Measurements from ENCODE around the gene ERC1.
"Not testable (repeated sequence)": the region's sequence is repeated elsewhere in the genome, so short reads cannot be mapped to it uniquely, and the experiment has no call there.

Gene ERC1

DNA sequence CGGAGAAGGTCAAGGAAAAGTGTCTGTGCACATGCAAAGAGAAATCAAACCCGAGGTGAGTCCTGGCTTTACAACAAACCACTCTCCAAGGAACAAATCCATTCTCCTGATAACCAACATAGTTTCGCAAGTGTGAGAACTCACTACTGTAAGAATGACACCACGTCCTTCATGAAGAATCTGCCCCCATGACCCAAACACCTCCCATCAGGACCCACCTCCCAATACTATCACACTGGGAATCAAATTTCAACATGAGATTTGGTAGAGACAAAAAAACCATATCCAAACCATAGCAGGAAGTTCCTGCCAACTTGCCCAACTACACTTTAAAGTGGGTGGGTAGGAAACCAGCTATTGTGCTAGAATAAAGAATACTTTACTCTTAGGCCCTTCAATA lies 2.4 kb upstream of the ERC1 start:
- DNase-seq: no peak

DNA sequence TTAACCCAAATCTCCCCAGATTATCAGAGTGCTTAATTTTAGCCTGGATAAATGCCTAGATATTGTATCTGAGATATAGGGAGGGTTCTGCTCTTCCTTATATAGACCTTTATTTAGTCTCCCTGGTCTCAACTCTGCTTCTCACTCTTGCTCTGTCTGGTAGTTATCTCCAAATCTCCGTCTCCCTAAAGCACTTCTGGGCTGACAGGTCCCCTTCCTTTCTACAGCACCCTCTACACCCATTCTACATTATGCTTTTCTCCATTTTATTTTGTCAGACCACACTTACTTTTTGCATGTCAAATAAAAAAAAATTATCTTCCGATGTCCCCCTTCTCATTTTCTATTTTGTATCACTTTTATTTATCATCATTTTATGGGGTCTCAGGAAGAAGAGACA lies 2.0 kb upstream of the ERC1 start:
- no peak for DNase-seq

DNA sequence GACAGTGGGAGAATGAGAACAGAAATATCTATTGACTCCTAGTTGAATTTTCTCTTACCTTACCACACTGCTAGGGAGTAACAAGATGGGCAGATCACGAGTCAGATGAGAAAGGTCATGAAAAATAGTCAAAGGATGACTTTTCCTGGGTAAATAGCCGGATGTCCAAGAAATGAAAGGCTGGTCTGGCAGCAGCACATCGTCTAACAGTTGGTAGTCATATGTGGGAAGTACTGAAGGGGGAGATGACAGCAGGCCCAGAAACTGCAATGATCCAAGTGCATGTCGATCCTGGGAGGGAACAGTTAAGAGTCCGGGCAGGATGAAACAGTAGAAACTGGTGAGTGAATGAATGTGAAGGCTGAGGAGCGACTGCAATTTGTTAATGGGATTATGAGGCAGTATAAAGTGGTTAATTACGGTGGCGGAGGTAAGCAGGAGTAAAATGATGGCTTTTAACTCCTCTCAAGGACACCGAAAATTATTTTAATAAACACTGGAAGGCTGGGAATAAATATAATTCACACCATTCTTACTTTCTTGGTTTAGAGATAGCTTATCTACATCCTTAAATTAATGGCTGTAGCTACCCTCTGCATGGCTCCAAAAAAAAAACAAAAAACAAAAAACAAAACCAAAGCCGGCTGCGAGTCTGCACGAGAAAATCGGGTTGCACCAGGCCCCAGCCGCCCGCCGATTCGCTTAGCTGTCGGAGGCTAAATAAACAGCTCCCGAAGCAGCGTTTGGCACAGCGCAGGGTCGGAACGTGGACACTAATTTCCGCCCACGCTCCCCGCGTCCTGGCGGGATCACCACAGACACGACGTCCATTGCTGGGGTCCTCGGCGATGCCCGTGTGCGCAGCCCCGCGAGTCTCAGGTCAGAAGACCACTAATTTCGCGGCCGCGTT lies 1.0 kb upstream of the ERC1 start:
- peak; percentile 75 for DNase-seq

DNA sequence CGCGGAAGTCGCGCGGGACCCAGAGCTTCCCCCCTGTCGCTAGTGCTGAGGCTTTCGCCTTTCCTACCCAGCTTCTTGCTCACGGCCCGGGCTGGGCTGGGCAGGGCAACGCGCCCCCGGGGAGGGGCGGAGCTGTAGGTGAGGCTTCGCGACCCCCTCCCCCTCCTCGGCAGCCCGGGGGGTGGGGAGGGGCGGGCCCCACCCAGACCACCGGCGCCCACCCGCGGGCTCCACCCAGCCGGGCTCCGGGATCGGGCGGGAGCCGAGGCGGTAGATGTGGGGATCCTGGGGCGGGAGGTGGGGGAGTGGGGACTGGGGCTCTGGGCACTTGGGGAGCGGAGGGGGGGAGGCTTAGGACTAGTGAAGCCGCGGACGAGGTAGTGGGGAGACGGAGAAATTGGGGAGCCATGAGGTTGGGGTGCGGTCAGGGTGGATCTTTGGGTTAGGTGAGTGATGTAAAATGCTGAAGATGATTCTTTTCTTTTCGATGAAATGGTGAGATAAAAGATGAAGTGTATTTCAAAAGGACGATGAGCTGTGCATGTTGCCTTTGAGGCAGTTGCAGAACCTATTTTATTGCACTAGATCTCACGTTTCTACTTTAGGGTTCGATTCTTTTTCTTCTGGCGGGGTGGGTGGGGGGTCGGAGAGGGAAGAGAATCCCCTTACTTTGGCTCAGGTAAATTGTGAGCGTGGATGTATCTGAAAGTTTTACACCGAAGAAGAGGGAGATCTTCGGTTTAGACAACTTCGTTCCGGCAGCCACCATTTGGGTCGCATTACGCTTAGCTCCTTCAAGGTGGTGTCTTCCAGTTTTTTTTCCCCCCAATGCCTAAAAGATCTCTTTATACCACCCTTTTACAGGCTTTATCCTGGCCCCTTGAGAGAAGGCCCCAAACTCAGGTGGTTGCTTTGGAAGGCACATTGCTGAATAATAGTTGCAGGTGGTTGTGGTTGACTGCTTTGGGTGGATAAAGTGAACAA lies 619 bp downstream of the ERC1 start:
- DNase-seq: no peak

DNA sequence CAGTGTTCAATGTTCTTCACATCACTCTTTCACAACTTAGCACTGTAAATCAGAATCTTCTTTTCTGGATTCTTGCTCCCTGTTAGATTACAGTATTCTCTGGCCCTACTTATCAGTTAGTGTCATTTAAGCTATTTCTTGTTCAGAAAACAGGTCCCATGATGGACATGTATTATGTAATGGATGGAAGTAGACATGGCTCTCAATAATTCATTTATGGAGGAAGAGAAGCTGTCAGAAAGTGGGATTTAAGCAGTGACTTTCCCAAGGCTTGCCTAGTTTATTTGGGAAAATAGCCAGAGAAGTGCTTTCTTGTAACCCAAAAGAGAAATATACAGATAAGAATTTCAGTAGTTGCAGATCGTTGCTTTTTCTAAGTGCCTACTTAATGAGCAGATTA lies 1.6 kb downstream of the ERC1 start:
- no peak for DNase-seq

DNA sequence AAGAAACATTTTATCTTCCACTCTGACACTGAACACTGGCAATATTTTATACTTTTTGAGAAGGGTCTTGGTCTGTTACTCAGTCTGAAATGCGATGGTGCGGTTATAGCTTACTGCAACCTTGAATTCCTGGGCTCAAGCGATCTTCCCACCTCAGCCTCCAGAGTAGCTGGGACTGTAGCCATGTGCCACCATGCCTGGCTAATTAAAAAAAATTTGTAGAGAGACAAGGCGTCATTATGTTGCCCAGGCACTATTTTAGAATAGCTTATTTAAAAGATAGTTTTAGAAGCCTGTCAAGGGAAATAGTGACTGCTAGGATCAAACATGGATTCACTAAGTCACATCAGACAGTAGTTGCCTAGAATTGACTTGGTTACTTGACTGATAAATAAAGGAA lies 5.9 kb downstream of the ERC1 start:
- DNase-seq: no peak

DNA sequence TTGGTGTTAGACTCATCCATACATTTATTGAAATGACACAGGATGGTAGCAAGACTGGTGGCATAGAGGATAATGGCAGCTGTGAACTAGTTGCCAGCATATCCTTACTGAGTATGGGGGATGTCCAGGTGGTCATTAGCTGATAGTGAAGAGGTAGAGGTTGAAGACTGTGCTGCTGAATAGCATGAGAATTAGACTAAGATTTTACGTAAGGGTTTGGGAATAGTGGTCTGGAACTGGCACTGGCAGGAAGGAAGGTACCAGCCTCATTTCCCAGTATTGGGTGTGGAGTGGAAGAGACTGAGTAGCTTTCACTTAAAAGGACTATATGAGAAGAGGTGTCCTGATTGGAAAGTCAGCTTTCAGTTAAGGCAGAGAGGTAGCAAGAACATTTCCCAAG lies 6.5 kb downstream of the ERC1 start:
- DNase-seq: no peak

DNA sequence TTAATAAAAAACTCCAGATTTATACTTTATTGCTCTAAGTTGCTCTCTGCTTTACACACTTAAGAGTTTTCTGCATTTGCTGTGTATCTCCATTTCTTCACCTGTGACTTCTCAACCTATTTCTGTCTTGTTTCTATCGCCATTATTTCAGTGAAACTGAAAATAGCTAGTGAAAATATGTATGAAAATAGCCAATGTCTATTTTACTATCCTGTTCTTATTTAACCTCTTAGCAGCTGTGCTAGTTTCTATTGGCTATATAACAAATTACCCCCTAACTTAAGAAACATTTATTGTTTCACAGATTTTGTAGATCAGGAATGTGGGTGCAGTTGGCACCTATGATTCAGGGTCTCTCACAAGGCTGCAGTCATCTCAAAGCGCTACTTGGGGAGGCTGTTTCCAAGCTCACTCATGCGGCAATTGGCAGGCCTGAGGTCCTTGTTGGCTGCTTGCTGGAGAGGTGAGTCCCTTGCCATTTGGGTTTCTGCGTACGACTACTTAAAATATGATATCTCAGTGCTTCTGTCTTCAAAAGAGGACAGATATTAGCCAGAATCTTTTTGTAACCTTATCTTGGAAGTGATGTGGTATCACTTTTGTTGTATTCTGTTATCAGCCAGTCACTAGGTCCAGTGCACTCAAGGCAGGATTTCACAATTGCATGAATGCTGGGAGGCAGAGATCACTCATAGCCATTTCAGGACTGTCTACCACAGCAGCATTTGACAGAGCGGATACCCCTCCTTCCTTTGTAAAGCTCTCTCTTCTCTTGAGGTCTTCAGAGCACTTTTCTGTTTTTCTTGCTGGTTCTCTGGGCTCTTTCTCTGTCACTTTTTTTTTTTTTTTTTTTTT lies 7.2 kb downstream of the ERC1 start:
- DNase-seq: no peak

DNA sequence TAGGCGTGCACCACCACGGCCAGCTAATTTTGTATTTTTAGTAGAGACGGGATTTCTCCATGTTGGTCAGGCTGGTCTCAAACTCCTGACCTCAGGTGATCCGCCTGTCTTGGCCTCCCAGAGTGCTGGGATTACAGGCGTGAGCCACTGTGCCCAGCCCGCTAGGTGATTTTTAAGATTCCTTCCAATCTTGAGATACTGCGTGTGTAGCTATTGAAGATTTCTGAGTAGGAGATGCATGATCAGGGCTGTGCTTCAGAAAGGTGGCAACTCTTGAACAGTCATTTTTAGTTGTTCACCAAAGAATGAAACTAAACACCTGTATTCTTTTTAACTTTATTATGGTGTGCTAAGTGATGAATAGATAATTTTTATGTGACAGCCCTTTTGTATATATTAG lies 8.7 kb downstream of the ERC1 start:
- DNase-seq: not testable (repeated sequence)

DNA sequence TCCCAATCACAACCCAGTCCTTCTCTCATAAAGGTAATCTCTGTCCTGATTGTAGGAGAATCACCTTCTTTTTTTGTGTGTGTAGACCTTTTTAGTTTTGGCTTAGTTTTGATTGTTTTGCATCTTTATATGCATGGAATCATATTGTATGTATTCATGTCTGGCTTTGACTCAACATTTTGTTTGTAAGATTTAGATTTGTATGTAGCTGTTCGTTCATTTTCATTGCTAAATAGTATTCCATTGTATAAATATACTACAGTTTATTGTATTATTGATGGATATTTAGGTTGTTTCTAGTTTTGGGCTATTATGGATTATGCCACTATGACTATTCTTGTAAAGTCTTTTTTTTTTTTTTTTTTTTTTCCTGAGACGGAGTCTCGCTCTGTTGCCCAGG lies 10.5 kb downstream of the ERC1 start:
- DNase-seq: no peak

DNA sequence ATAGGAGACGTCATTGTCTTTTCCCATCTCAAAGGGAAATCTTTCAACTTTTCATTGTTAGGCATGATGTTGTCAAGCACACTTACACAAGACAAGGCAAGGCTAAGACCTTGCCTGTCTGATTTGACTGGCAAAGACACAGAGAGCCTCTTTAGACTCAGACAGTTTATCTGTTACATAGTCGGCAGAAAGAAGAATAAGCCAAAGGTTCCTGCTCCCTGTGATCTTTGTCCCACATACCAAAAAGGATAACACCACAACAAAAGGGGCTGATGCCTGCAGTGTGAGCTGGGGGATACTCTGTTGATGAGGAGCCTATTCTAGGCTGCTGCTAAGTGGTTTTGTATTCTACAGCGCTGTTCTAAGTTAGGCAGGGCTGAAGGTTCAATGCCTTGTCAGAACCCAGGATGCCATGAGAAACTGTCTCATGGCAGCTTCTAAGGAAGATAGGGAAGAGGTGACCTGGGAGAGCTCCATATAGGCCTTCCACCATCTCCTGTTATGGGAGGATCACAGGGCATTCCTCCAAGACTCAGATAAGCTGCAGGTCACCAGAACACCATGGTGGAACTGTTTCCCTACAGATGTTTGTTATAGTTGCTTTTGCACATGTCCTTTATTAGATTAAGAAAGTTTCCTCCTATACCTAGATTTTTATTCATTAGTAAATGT lies 12.7 kb downstream of the ERC1 start:
- no peak for DNase-seq

DNA sequence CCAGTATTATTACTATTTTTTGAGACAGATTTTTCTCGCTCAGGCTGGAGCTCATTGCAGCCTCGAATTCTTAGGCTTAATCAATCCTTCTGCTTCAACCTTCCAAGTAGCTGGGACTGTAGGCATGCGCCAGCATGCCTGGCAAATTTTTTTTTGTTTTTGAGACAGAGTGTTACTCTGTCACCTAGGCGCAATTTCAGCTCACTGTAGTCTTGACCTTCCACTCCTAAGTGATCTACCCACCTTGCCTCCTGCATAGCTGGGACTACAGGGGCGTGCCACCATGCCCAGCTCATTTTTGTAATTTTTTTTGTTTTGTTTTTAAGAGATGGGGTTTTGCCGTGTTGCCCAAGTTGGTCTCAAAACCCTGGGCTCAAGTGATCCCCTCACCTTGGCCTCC lies 15.2 kb downstream of the ERC1 start:
- DNase-seq: no peak

DNA sequence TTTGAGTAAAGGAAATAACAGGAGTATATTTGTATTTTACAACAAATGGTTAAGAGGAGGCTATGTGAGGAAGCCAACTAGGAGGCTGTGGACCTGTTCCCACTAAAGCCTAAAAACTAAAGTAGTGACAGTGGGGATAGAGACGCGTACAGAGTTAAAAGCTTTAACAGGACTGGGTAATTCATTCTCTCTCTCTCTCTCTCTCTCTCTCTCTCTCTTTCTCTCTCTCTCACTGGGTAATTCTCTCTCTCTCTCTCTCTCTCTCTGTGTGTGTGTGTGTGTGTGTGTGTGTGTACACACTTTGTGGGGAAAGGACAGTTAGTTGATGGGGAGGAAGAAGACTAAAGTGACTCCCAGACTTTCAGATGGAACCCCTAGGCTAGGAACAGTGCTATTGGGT lies 16.3 kb downstream of the ERC1 start:
- DNase-seq: no peak

DNA sequence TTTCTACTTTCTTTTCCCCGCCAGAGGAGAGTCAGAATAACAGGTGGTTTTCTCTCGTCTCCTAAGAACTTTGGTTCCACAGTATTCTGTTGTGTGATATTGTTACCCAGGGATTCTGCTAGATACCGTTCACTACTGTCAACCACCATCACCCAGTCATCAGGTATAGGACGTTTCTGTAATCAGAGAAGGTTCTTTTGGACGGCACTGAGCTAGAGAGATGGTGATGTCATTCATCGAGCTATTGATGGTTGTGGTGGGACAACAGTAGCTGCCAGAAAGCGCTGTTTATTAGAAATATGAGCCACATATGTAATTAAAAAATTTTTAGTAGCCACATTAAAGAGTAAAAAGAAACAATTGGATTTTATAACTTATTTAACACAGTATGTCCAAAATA lies 17.0 kb downstream of the ERC1 start:
- no peak for DNase-seq

DNA sequence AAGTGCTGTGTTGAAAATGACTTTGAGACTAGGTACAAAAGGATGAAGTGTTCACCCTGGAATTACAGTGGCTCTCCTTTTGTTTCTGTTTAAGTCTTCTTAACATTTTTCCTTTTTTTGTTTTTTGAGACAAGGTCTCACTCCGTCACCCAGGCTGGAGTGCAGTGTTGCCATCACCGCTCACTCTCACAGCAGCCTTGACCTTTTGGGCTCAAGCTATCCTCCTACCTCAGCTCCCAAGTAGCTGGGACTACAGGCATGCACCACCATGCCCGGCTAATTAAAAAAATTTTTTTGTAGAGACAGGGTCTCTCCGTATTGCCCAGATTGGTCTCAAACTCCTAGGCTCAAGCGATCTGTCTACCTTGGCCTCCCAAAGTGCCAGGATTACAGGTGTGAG lies 20.1 kb downstream of the ERC1 start:
- no peak for DNase-seq

DNA sequence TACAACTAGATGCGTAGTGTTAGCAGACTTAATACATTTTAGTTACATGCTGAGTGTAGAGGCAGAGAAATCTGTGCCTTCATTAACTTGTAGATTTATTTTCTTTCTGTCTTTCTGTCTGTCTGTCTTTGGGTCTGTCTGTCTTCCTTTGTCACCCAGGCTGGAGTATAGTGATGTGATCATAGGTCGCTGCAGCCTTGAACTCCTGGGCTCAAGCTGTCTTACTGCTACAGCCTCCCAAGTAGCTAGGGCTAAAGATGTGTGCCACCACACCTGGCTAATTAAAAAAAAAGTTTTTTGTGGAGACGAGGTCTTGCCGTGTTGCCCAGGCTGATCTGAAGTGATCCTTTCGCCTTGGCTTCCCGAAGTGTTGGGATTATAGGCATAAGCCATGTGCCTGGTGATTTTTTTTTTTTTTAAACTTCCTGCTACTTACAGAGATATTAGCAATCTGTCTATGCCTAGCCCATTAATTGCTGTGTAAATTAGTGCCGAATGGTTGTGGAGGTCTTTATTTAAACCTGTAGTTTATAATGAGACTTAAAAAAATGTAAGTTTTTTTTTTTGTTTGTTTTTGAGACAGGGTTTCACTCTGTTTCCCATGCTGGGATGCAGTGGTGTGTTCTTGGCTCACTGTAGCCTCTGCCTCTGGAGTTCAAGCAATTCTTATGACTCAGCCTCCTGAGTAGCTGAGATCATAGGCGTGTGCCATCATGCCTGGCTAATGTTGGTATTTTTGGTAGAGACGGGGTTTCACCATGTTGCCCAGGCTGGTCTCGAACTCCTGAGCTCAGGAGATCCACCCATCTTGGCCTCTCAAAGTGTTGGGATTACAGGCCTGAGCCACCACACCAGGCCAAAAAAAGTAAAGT lies 22.8 kb downstream of the ERC1 start:
- DNase-seq: peak; percentile 82

DNA sequence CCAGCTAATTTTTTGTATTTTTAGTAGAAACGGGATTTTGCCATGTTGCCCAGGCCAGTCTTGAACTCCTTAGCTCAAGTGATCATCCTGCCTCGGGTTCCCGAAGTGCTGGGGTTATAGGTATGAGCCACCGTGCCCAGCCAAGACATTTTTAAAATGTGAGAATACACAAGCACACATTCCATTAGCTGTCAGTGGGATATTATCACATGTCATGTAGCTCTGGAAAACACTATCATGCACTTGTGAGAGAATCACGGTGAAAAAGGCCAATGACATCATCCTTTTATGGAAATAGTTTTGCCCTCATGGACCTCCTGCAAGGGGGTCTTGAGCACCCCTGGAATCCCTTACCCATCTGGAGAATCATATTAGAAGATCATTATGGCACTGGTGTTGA lies 28.3 kb downstream of the ERC1 start:
- DNase-seq: no peak

DNA sequence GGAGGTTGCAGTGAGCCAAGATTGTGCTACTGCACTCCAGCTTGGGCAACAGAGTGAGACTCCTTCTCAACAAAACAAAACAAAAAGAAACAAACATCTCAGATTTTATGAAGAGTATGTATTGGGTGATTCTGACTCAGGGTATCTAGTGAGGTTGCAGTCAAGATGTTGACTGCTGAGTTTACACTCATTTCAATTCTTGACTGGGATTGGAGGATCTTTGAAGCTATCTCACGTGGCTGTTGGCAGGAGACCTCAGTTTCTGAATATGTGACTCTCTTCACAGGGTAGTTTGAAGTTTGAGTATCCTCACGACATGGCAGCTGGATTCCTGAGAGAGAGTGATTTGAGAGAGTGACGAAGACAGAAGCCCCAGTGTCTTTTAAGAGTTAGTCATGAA lies 29.4 kb downstream of the ERC1 start:
- no peak for DNase-seq

DNA sequence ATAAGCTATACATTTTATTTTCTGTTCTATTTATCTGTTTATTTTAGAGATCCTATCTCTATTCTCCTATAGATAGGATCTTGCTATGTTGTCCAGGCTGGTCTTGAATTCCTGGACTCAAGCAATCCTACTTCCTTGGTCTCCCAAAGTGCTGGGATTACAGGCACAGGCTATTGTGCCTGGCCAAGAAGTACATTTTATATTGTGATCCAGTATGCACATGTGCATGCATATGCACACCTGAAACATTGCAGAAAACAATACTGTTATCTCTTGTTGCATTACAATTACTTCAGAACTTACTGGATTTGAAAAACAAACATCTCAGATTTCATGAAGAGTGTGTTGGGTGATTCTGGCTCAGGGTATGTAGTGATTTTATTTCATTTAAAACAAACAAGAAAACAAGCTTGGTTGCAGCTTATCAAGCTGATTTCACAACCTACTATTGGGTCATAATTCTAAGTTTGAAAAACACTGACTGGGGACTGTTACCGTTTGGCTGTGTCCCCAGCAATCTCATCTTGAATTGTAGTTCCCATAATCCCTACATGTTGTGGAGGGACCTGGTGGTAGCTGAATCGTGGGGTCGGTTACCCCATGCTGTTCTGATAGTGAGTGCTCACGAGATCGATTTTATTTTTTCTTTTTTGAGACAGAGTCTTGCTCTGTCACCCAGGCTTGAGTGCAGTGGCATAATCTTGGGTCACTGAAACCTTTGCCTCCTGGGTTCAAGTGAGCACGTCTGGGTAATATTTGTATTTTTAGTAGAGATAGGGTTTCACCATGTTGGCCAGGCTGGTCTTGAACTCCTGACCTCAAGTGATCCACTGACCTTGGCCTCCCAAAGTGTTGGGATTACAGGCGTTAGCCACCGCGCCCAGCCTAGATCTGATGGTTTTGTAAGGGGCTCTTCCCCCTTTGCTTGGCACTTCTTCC lies 31.3 kb downstream of the ERC1 start:
- no peak for DNase-seq

DNA sequence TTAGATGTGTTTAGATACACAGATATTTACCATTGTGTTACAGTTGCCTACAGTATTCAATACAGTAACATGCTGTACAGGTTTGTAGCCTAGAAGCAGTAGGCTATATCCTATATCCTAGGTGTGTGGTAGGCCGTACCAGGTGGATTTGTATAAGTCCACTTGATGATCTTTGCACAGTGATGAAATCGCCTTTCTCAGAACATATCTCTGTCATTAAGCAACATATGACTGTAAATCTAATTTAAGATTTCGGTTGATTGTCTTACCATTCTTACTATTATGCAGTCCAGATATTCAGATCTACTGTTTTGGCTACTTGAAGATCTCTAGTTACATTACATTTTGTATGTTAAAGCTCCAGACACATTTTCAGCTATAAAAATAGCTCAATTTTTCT lies 39.8 kb downstream of the ERC1 start:
- no peak for DNase-seq

Data from fibroblast of skin of back (primary cell).